ENCODE measurements around the gene HLX.

- TF ChIP-seq CTCF (IDR thresholded peaks at IDR 0.05): no peak
- no peak for TF ChIP-seq POLR2A (IDR thresholded peaks at IDR 0.05)
Measured at GRCh38 chr1:220833436-220833835, 45.8 kb upstream of the HLX start.
